Cardiac muscle cell (in vitro differentiated cells and primary cell): Measurements from ENCODE around the gene EXOC4. TPM values are rescaled to one million over a fixed set of nuclear protein-coding genes. Genes with fewer than 3 reads are reported as not detected.

Experiments used
- DNase-seq, 2 donors: peaks; one replicate each; pipeline versions ENCODE4 v3.0.0 to v3.0.0-alpha.2; 2010 to 2017; ENCODE audit warnings: low read depth in 1 of 2, low spot score in 1 of 2
- H3K27ac ChIP-seq: fragments of 200-600 bp; sonication (generic); 2 replicates; pipeline ENCODE4 v1.5.1; 2016
- H3K27me3 ChIP-seq: fragments of 200-600 bp; sonication (generic); 2 replicates; pipeline ENCODE4 v1.6.0; 2016; ENCODE audit warnings: control low read depth
- H3K36me3 ChIP-seq: fragments of 200-600 bp; sonication (generic); 2 replicates; pipeline ENCODE4 v1.5.1; 2016; ENCODE audit warnings: control low read depth
- H3K4me1 ChIP-seq: fragments of 200-600 bp; sonication (generic); 2 replicates; pipeline ENCODE4 v1.8.1; 2017; ENCODE audit warnings: low read depth, mild to moderate bottlenecking, mixed run types
- H3K4me3 ChIP-seq: fragments of 200-600 bp; sonication (generic); 2 replicates; pipeline ENCODE4 v1.5.1; 2016; ENCODE audit warnings: mild to moderate bottlenecking
- H3K9me3 ChIP-seq: fragments of 200-600 bp; sonication (generic); 2 replicates; pipeline ENCODE4 v1.5.1; 2017; ENCODE audit warnings: low read depth, mild to moderate bottlenecking, control low read depth
- CTCF ChIP-seq: IDR thresholded peaks from 2 replicates; pipeline ENCODE4 v1.5.1; 2012; ENCODE audit warnings: low read depth, mild to moderate bottlenecking, low read length
- polyA plus RNA-seq: library from polyadenylated mRNA; unstranded; fragments of >200 nt; fragmentation: Nextera tagmentation; extraction: Ambion mirVana; gene quantifications from 2 replicates; pipeline ENCODE4 v1.2.1, GENCODE V29; 2016
- total RNA-seq: library from RNA; depleted of rRNA; stranded (reverse); fragments of >200 nt; gene quantifications from 2 replicates; pipeline ENCODE4 v1.2.3, GENCODE V29; 2016

The EXOC4 gene
- total and polyA plus RNA-seq, 2 experiments from 2014 or later: 33.6 to 46.0 TPM

GRCh38 chr7:134113655-134114054, 860.8 kb downstream of the EXOC4 start:
- no peak for TF ChIP-seq CTCF
- Histone ChIP-seq H3K36me3 (no peaks in the 10 kb centered on the region), H3K4me1 (no peaks in the 10 kb centered on the region), H3K27me3 (no peaks in the 10 kb centered on the region), H3K4me3 (no peak overlapping the region), H3K27ac (no peak overlapping the region), H3K9me3 (no peaks in the 10 kb centered on the region)
- no peak for DNase-seq

GRCh38 chr7:134114992-134115391, 862.1 kb downstream of the EXOC4 start:
- Histone ChIP-seq H3K27ac (no peak overlapping the region), H3K9me3 (no peaks in the 10 kb centered on the region), H3K27me3 (no peaks in the 10 kb centered on the region), H3K36me3 (no peaks in the 10 kb centered on the region), H3K4me3 (no peak overlapping the region), H3K4me1 (no peaks in the 10 kb centered on the region)
- DNase-seq: no peak
- TF ChIP-seq CTCF: no peak

Other genes starting within 250 kb of the EXOC4 start
- 95.1 and 99.1 TPM in 2 replicates for gene CHCHD3, start 171.0 kb upstream of the EXOC4 start, total RNA-seq
- gene CHCHD3, start 171.0 kb upstream of the EXOC4 start, polyA plus RNA-seq: 102 and 127 TPM in 2 replicates